ENCODE data around the gene MYOZ3. TPM values are rescaled to one million over a fixed set of nuclear protein-coding genes. Genes with fewer than 3 reads are reported as not detected.

Gene MYOZ3
- polyA plus RNA-seq, 4 donors, result 0.27 to 1.5 (median 0.38) TPM

- Histone ChIP-seq H3K27me3 (ENCODE audit: control insufficient read depth in 3 of 3, insufficient read depth in 3 of 3, low read length in 3 of 3) (no peaks in the 10 kb centered on the region), H3K9me3 (ENCODE audit: control insufficient read depth in 2 of 2, insufficient read depth in 1 of 2, low read depth in 1 of 2, low read length in 1 of 2) (no peaks in the 10 kb centered on the region), H3K4me3 (ENCODE audit: low read depth in 1 of 3, low read length in 3 of 3) (peak overlapping the region; percentile 37 to 67 (median 63)), H3K4me1 (ENCODE audit: control insufficient read depth in 3 of 3, insufficient read depth in 2 of 3, low read depth in 1 of 3, low read length in 2 of 3) (peaks cover 2 to 31% (median 4%) of the 10 kb centered on the region in 3 donors), H3K36me3 (ENCODE audit: control insufficient read depth in 3 of 3, insufficient read depth in 2 of 3, low read depth in 1 of 3, low read length in 3 of 3) (peaks cover 0 to 60% (median 0%) of the 10 kb centered on the region in 3 donors), H3K27ac (ENCODE audit: low read depth in 1 of 3, low read length in 2 of 3) (peak overlapping the region; percentile 3 to 91 (median 52))
- FAIRE-seq (no peak), DNase-seq (peak in 1 of 2 donors; percentile 63)
- 1 to 7% (median 3%) methylated on average over 36 to 74 of the region's 74 CpGs for WGBS, 3 donors
Measured at GRCh38 chr5:150624334-150625163, 36.5 kb upstream of the MYOZ3 start.

GRCh38 chr5:150625164-150625535 lies 35.9 kb upstream of the MYOZ3 start:
- peak overlapping the region in 2 of 3 donors; percentile 52 to 91 for H3K27ac ChIP-seq (ENCODE audit: low read depth in 1 of 3, low read length in 2 of 3)
- H3K36me3 ChIP-seq (ENCODE audit: control insufficient read depth in 3 of 3, insufficient read depth in 2 of 3, low read depth in 1 of 3, low read length in 3 of 3), result peaks cover 0 to 62% (median 0%) of the 10 kb centered on the region in 3 donors
- WGBS, 3 donors, result 8 to 21% (median 20%) methylated on average over 17 to 19 of the region's 19 CpGs
- H3K4me1 ChIP-seq (ENCODE audit: control insufficient read depth in 3 of 3, insufficient read depth in 2 of 3, low read depth in 1 of 3, low read length in 2 of 3), result peaks cover 2 to 31% (median 4%) of the 10 kb centered on the region in 3 donors
- no peak for FAIRE-seq
- H3K9me3 ChIP-seq (ENCODE audit: control insufficient read depth in 2 of 2, insufficient read depth in 1 of 2, low read depth in 1 of 2, low read length in 1 of 2), result no peaks in the 10 kb centered on the region
- H3K27me3 ChIP-seq (ENCODE audit: control insufficient read depth in 3 of 3, insufficient read depth in 3 of 3, low read length in 3 of 3), result no peaks in the 10 kb centered on the region
- DNase-seq, result no peak
- H3K4me3 ChIP-seq (ENCODE audit: low read depth in 1 of 3, low read length in 3 of 3), result peak overlapping the region; percentile 37 to 67 (median 63)

GRCh38 chr5:150625831-150626746 lies 35.0 kb upstream of the MYOZ3 start:
- H3K27ac ChIP-seq (ENCODE audit: low read depth in 1 of 3, low read length in 2 of 3), result peak overlapping the region; percentile 5 to 91 (median 36)
- H3K9me3 ChIP-seq (ENCODE audit: control insufficient read depth in 2 of 2, insufficient read depth in 1 of 2, low read depth in 1 of 2, low read length in 1 of 2), result no peaks in the 10 kb centered on the region
- H3K36me3 ChIP-seq (ENCODE audit: control insufficient read depth in 3 of 3, insufficient read depth in 2 of 3, low read depth in 1 of 3, low read length in 3 of 3), result peaks cover 0 to 68% (median 0%) of the 10 kb centered on the region in 3 donors
- H3K27me3 ChIP-seq (ENCODE audit: control insufficient read depth in 3 of 3, insufficient read depth in 3 of 3, low read length in 3 of 3), result no peaks in the 10 kb centered on the region
- WGBS, 3 donors, result 50 to 63% (median 60%) methylated on average over 10 of the region's 10 CpGs
- peaks cover 2 to 31% (median 4%) of the 10 kb centered on the region in 3 donors for H3K4me1 ChIP-seq (ENCODE audit: control insufficient read depth in 3 of 3, insufficient read depth in 2 of 3, low read depth in 1 of 3, low read length in 2 of 3)
- FAIRE-seq (no peak), DNase-seq (peak in 1 of 2 donors; percentile 57)
- peak overlapping the region in 1 of 3 donors; percentile 37 for H3K4me3 ChIP-seq (ENCODE audit: low read depth in 1 of 3, low read length in 3 of 3)

GRCh38 chr5:150626853-150627276 lies 34.2 kb upstream of the MYOZ3 start:
- Histone ChIP-seq H3K4me3 (ENCODE audit: low read depth in 1 of 3, low read length in 3 of 3) (no peak overlapping the region), H3K4me1 (ENCODE audit: control insufficient read depth in 3 of 3, insufficient read depth in 2 of 3, low read depth in 1 of 3, low read length in 2 of 3) (peaks cover 2 to 31% (median 4%) of the 10 kb centered on the region in 3 donors), H3K9me3 (ENCODE audit: control insufficient read depth in 2 of 2, insufficient read depth in 1 of 2, low read depth in 1 of 2, low read length in 1 of 2) (no peaks in the 10 kb centered on the region), H3K27ac (ENCODE audit: low read depth in 1 of 3, low read length in 2 of 3) (peak overlapping the region in 2 of 3 donors; percentile 5 to 91), H3K27me3 (ENCODE audit: control insufficient read depth in 3 of 3, insufficient read depth in 3 of 3, low read length in 3 of 3) (no peaks in the 10 kb centered on the region), H3K36me3 (ENCODE audit: control insufficient read depth in 3 of 3, insufficient read depth in 2 of 3, low read depth in 1 of 3, low read length in 3 of 3) (peaks cover 0 to 68% (median 0%) of the 10 kb centered on the region in 3 donors)
- 9 to 35% (median 24%) methylated on average over 4 to 5 of the region's 5 CpGs for WGBS, 3 donors
- no peak for FAIRE-seq
- DNase-seq, result peak in 1 of 2 donors; percentile 69

GRCh38 chr5:150627731-150628545 lies 33.1 kb upstream of the MYOZ3 start:
- WGBS, 3 donors, result 64 to 76% (median 69%) methylated on average over 5 of the region's 5 CpGs
- DNase-seq (no peak), FAIRE-seq (no peak)
- H3K9me3 ChIP-seq (ENCODE audit: control insufficient read depth in 2 of 2, insufficient read depth in 1 of 2, low read depth in 1 of 2, low read length in 1 of 2), result no peaks in the 10 kb centered on the region
- peaks cover 2 to 31% (median 4%) of the 10 kb centered on the region in 3 donors for H3K4me1 ChIP-seq (ENCODE audit: control insufficient read depth in 3 of 3, insufficient read depth in 2 of 3, low read depth in 1 of 3, low read length in 2 of 3)
- no peak overlapping the region for H3K4me3 ChIP-seq (ENCODE audit: low read depth in 1 of 3, low read length in 3 of 3)
- H3K27me3 ChIP-seq (ENCODE audit: control insufficient read depth in 3 of 3, insufficient read depth in 3 of 3, low read length in 3 of 3), result no peaks in the 10 kb centered on the region
- peaks cover 0 to 65% (median 0%) of the 10 kb centered on the region in 3 donors for H3K36me3 ChIP-seq (ENCODE audit: control insufficient read depth in 3 of 3, insufficient read depth in 2 of 3, low read depth in 1 of 3, low read length in 3 of 3)
- H3K27ac ChIP-seq (ENCODE audit: low read depth in 1 of 3, low read length in 2 of 3), result peak overlapping the region in 1 of 3 donors; percentile 37

- WGBS, 3 donors, result 85 to 89% (median 86%) methylated on average over 12 of the region's 12 CpGs
- Histone ChIP-seq H3K4me3 (ENCODE audit: low read depth in 1 of 3, low read length in 3 of 3) (no peak overlapping the region), H3K36me3 (ENCODE audit: control insufficient read depth in 3 of 3, insufficient read depth in 2 of 3, low read depth in 1 of 3, low read length in 3 of 3) (peaks cover 0 to 57% (median 0%) of the 10 kb centered on the region in 3 donors), H3K27ac (ENCODE audit: low read depth in 1 of 3, low read length in 2 of 3) (no peak overlapping the region), H3K4me1 (ENCODE audit: control insufficient read depth in 3 of 3, insufficient read depth in 2 of 3, low read depth in 1 of 3, low read length in 2 of 3) (peaks cover 2 to 30% (median 4%) of the 10 kb centered on the region in 3 donors), H3K27me3 (ENCODE audit: control insufficient read depth in 3 of 3, insufficient read depth in 3 of 3, low read length in 3 of 3) (no peaks in the 10 kb centered on the region), H3K9me3 (ENCODE audit: control insufficient read depth in 2 of 2, insufficient read depth in 1 of 2, low read depth in 1 of 2, low read length in 1 of 2) (no peaks in the 10 kb centered on the region)
- FAIRE-seq (no peak), DNase-seq (no peak)
Measured at GRCh38 chr5:150628936-150629485, 32.0 kb upstream of the MYOZ3 start.

GRCh38 chr5:150630016-150630415 lies 31.0 kb upstream of the MYOZ3 start:
- FAIRE-seq (no peak), DNase-seq (no peak)
- no peak overlapping the region for H3K27ac ChIP-seq (ENCODE audit: low read depth in 1 of 3, low read length in 2 of 3)
- WGBS, 3 donors, result 76 to 81% (median 78%) methylated on average over 6 of the region's 6 CpGs
- peaks cover 0 to 59% (median 0%) of the 10 kb centered on the region in 3 donors for H3K36me3 ChIP-seq (ENCODE audit: control insufficient read depth in 3 of 3, insufficient read depth in 2 of 3, low read depth in 1 of 3, low read length in 3 of 3)
- no peak overlapping the region for H3K4me3 ChIP-seq (ENCODE audit: low read depth in 1 of 3, low read length in 3 of 3)
- no peaks in the 10 kb centered on the region for H3K27me3 ChIP-seq (ENCODE audit: control insufficient read depth in 3 of 3, insufficient read depth in 3 of 3, low read length in 3 of 3)
- H3K4me1 ChIP-seq (ENCODE audit: control insufficient read depth in 3 of 3, insufficient read depth in 2 of 3, low read depth in 1 of 3, low read length in 2 of 3), result peaks cover 2 to 23% (median 2%) of the 10 kb centered on the region in 3 donors
- no peaks in the 10 kb centered on the region for H3K9me3 ChIP-seq (ENCODE audit: control insufficient read depth in 2 of 2, insufficient read depth in 1 of 2, low read depth in 1 of 2, low read length in 1 of 2)
